ENCODE results near the gene RET. TPM values are rescaled to one million over a fixed set of nuclear protein-coding genes. Genes with fewer than 3 reads are reported as not detected.

The RET gene
- total and polyA plus RNA-seq, 7 donors, result 1.8 to 6.5 (median 3.9) TPM; not detected in 2

DNA sequence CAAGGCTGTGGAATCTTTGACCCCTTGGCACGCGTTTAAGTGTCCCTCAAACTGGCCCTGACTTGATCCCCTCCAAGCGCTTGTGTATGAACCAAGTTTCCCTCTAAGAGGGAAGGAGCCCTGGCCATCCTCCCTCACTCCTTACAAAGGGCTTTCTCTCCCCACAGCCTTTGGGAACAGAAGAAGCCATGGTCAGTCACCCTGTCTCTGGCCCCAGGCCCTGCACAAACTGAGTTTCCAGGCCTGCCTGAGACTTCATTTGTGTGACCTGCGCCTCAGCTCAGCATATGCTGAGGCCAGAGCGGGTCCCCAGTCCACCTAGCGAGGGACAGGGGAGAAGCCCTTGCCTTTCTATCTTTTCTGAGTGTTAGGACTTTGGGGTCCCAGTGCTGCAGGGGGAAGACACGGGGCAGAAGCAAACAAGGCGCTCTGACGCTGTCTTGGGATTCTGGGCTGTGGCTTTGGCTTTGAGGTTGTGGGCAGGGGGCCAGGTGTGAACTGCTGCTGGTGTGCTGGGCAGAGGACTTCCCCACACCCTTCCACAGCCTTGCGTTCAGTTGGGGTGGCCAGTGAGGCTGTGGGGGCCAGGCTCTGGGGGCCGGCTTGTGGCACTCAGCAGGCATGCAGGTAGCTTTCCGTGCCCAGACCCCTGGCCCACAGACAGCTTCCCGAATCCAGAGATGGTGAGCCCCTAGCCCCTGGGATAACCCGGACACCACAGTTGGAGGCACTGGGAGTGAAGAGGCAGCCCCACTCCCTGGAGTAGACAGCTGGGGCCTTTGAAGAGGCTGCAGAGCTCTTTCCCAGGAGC is 1.5 kb downstream of the RET start:
- TF ChIP-seq POLR2AphosphoS5 (IDR thresholded peaks at IDR 0.05) (no peak), POLR2A (IDR thresholded peaks at IDR 0.05) (no peak), EP300 (IDR thresholded peaks at IDR 0.05) (no peak)
- TF ChIP-seq, protein P1, sequence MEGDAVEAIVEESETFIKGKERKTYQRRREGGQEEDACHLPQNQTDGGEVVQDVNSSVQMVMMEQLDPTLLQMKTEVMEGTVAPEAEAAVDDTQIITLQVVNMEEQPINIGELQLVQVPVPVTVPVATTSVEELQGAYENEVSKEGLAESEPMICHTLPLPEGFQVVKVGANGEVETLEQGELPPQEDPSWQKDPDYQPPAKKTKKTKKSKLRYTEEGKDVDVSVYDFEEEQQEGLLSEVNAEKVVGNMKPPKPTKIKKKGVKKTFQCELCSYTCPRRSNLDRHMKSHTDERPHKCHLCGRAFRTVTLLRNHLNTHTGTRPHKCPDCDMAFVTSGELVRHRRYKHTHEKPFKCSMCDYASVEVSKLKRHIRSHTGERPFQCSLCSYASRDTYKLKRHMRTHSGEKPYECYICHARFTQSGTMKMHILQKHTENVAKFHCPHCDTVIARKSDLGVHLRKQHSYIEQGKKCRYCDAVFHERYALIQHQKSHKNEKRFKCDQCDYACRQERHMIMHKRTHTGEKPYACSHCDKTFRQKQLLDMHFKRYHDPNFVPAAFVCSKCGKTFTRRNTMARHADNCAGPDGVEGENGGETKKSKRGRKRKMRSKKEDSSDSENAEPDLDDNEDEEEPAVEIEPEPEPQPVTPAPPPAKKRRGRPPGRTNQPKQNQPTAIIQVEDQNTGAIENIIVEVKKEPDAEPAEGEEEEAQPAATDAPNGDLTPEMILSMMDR (IDR thresholded peaks at IDR 0.05), result no peak
- peaks cover 0 to 17% (median 14%) of the 10 kb centered on the region in 4 donors for H3K4me1 ChIP-seq
- no peaks in the 10 kb centered on the region for H3K9me3 ChIP-seq
- WGBS, 2 donors, result 60 to 69% methylated on average over 14 of the region's 14 CpGs
- H3K36me3 ChIP-seq, result no peaks in the 10 kb centered on the region
- DNase-seq, result no peak
- H3K27ac ChIP-seq, result no peak overlapping the region
- H3K27me3 ChIP-seq, result peaks cover 12 to 69% (median 34%) of the 10 kb centered on the region in 3 donors
- intact Hi-C loops (cut with DNase I), result no loop called here
- H3K4me3 ChIP-seq, result no peak overlapping the region

DNA sequence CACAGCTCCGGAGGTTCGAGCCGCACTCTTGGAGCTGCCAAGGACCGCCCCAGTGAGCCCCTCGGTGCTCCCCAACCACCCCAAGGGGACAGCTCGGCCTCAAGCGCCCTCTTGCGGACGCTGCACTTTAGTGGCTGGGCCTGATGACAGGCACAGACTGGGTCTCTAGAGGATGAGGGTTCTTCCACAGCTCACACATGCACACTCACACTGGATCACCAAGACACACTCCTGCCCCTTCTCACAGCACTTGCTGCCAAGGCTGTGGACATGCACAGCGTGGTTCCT is 2.1 kb downstream of the RET start:
- Histone ChIP-seq H3K27ac (no peak overlapping the region), H3K9me3 (no peaks in the 10 kb centered on the region), H3K4me3 (no peak overlapping the region), H3K36me3 (no peaks in the 10 kb centered on the region), H3K27me3 (peaks cover 12 to 65% (median 34%) of the 10 kb centered on the region in 3 donors), H3K4me1 (peaks cover 0 to 17% (median 14%) of the 10 kb centered on the region in 4 donors)
- intact Hi-C loops (cut with DNase I), result no loop called here
- DNase-seq, result no peak
- WGBS, 2 donors, result 23 to 38% methylated on average over 10 of the region's 10 CpGs
- TF ChIP-seq EP300 (IDR thresholded peaks at IDR 0.05), result no peak
- TF ChIP-seq, protein P1 (IDR thresholded peaks at IDR 0.05), result peak in 1 of 4 experiments; percentile 9
- TF ChIP-seq POLR2AphosphoS5 (IDR thresholded peaks at IDR 0.05), result no peak
- TF ChIP-seq POLR2A (IDR thresholded peaks at IDR 0.05), result no peak

DNA sequence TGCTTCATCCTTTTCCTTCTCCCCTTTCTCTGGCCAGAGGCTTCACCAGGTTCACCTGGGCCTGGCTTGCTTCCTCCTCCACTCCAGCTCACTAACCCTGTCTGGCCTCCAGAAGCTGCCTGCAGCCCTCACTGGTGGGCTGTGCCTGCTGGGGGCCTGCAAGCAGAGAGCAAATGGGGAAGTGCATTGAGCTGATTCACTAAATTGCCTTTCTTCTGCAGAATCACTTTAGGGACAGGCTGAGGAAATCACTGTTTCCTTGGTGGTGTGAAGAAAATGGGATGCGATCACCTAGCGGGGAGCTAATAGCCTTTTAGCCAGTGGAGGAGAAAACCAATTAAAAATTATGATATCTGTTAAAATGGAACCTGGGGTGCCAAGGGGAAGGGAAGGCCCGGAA is 3.0 kb downstream of the RET start:
- no peak for DNase-seq
- WGBS, 2 donors, result 67 to 73% methylated on average over 3 of the region's 3 CpGs
- Histone ChIP-seq H3K4me3 (no peak overlapping the region), H3K27ac (no peak overlapping the region), H3K36me3 (no peaks in the 10 kb centered on the region), H3K9me3 (no peaks in the 10 kb centered on the region), H3K4me1 (peaks cover 0 to 17% (median 14%) of the 10 kb centered on the region in 4 donors), H3K27me3 (peaks cover 12 to 58% (median 34%) of the 10 kb centered on the region in 3 donors)
- intact Hi-C loops (cut with DNase I), result no loop called here
- TF ChIP-seq, protein P1 (IDR thresholded peaks at IDR 0.05), result no peak
- TF ChIP-seq EP300 (IDR thresholded peaks at IDR 0.05), result no peak

DNA sequence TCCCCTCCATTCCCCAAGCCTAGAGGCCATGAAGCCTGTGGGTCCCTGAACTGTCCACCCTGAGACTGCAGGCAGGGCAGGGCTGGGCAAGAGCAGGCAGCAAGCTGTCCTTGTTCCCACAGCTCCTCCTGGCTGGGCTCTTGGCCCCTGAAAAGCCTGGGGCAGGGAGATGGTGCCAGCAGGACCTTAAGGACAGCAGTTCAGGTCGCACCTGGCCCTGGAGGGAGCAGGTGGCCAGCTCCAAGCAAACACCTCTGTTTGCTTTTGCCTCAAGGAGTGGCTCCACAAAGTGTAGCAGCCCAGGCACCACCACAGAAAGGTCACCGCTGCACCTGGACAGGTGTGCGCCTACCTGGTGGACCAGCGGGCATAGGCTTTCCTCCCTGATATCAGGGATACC is 5.2 kb downstream of the RET start:
- TF ChIP-seq POLR2A (IDR thresholded peaks at IDR 0.05), result no peak
- TF ChIP-seq, protein P1 (IDR thresholded peaks at IDR 0.05), result no peak
- no peak for TF ChIP-seq EP300 (IDR thresholded peaks at IDR 0.05)
- no peak for TF ChIP-seq POLR2AphosphoS5 (IDR thresholded peaks at IDR 0.05)
- H3K4me1 ChIP-seq, result peaks cover 0 to 9% (median 5%) of the 10 kb centered on the region in 4 donors
- DNase-seq, result no peak
- H3K9me3 ChIP-seq, result no peaks in the 10 kb centered on the region
- H3K4me3 ChIP-seq, result no peak overlapping the region
- intact Hi-C loops (cut with DNase I), result no loop called here
- H3K36me3 ChIP-seq, result no peaks in the 10 kb centered on the region
- H3K27ac ChIP-seq, result no peak overlapping the region
- H3K27me3 ChIP-seq, result peaks cover 4 to 36% (median 13%) of the 10 kb centered on the region in 3 donors
- WGBS, 2 donors, result 15 to 66% methylated on average over 4 of the region's 4 CpGs

All from sigmoid colon (tissue), 7 donors.